GM19035 (cell line): ENCODE measurements around the gene MAP3K2.

Experiments
- ATAC-seq: cut with Tn5 transposase; IDR thresholded peaks from one replicate; pipeline ENCODE4 v1.9.1; 2021; ENCODE audit not compliant: unreplicated experiment

Gene MAP3K2

GRCh38 chr2:127408004-127408806 lies 20.4 kb upstream of the MAP3K2 start:
- peak; percentile 73 for ATAC-seq

GRCh38 chr2:127407661-127408003 lies 19.9 kb upstream of the MAP3K2 start:
- no peak for ATAC-seq

- no peak for ATAC-seq
Measured at GRCh38 chr2:127407091-127407490, 19.3 kb upstream of the MAP3K2 start.

- no peak for ATAC-seq
Measured at GRCh38 chr2:127406454-127406853, 18.7 kb upstream of the MAP3K2 start.

- no peak for ATAC-seq
Measured at GRCh38 chr2:127405255-127405610, 17.5 kb upstream of the MAP3K2 start.

DNA sequence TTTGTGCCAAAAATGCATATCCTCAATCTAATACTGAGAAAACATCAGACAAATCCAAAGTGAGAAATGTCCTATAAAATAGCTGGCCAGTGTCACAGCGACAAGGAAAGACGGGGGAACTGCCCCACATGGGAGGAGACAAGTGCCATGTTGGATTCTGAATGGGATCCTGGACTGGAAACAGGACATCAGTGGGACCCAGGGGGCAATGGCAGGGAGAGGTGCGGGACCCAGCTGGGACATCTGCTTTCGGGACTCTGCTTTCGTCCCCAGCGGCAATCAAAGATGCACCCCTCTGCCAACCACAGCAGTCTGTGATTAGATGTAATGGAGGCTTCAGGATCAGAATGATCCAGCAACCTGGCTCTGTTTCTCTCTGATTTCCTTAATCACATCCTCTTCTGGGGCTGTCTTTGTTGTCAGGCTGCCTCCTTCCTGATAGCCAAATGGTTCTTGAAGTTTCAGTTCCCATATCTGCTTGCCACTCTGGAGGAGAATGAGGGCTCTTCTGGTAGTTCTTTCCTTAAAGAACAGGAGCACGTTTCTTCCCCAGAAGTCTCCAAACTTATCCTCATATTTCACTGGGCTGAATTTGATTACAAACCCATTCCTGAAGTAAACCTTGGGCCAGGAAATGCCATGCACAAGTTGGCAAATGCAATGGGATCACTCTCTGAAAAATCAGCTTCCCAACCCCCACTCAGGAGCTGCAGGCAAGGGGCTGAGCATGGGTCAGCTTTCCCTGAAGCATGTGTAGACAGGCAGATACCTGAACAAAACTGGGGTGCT lies 16.9 kb upstream of the MAP3K2 start:
- no peak for ATAC-seq

DNA sequence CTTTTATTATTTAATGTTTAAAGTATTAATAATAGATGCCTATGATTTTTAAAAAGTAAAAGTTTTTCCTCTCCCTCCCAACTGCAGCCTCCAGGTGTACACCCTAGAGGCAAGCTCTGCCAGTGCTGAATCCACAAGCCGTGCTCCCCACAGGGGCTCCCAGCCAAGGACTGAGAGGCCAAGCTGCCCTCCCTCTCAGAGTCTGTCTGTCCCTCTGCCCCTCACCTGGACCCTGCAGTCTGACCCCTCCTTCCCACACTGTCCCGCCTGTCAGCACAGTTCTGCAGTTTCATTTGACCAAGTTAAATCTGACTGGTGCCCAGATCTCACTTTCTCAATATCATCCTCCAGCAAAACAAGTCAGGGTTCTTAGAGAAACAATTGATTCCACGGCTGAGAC lies 15.7 kb upstream of the MAP3K2 start:
- ATAC-seq: no peak

- no peak for ATAC-seq
Measured at GRCh38 chr2:127401757-127402695, 14.3 kb upstream of the MAP3K2 start.

- ATAC-seq: no peak
Measured at GRCh38 chr2:127400897-127401756, 13.4 kb upstream of the MAP3K2 start.

DNA sequence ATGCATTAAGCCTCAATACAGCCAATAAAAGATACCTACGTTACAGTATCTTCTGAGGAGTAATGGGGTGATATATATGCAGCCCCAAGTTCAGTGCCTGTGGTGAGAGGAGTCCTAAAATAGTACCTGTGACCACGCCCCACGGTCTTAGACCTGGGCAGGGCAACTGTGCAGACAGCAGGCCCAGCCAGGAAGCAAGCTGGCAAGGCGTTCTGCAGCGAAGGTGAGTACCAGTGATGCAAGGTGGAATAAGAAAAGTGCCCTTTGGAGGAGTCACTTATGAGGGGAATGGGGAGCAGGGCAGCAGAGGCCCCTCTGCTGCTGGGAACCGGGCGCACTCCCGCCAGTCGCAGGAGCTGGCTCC lies 12.7 kb upstream of the MAP3K2 start:
- no peak for ATAC-seq

GRCh38 chr2:127398239-127398590 lies 10.4 kb upstream of the MAP3K2 start:
- peak; percentile 89 for ATAC-seq

DNA sequence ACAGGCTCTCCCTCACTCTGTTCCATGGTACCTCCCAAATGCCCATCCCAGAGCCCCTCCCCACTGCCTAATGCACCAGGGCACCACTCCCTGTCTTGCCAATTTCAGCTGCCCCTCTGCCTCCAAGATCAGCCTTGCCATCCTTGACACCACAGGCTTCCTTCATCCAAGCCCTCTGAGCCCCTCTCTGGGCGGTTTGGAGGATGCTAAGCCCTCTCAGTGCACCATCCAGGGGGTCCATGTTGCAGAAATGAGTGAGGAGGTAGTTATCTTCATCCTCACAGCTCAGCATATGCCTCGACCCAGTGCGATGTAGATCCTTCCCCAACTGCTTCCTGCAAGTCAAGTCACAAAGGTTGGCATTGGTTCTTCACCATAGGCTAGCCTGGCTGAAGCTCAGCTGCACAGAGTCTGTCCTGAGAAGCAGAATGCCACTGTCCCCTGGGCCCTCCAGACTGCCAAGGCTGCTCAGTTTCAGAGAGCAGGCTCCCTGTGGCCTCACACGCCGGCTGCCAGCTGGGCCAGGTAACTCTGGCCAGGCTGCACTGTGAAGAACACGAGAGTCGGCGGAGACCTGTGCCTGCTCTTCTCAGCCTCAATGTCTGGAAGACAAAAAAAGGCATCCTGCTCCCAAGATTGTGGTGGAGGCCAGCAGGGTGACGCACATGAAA lies 9.9 kb upstream of the MAP3K2 start:
- no peak for ATAC-seq

DNA sequence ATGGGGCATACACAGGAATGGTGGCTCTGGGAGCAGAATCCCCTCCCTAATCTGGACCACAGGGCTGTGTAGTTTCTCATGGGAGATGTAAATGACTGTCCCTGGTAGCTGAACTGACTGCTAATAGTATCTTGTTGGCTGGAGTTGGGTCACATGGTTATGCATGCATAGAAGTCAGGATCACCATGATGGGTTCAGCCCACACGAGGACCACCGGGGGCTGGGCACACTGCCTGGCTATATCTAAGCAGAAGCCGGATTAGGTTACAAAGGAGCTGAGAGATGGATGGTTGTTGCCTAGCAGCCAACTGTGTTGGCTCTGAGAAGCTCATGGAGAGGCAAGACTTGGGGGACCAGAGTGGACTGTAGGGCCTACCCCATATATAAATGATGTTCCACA lies 6.7 kb upstream of the MAP3K2 start:
- ATAC-seq: no peak

GRCh38 chr2:127392828-127393578 lies 5.2 kb upstream of the MAP3K2 start:
- no peak for ATAC-seq

DNA sequence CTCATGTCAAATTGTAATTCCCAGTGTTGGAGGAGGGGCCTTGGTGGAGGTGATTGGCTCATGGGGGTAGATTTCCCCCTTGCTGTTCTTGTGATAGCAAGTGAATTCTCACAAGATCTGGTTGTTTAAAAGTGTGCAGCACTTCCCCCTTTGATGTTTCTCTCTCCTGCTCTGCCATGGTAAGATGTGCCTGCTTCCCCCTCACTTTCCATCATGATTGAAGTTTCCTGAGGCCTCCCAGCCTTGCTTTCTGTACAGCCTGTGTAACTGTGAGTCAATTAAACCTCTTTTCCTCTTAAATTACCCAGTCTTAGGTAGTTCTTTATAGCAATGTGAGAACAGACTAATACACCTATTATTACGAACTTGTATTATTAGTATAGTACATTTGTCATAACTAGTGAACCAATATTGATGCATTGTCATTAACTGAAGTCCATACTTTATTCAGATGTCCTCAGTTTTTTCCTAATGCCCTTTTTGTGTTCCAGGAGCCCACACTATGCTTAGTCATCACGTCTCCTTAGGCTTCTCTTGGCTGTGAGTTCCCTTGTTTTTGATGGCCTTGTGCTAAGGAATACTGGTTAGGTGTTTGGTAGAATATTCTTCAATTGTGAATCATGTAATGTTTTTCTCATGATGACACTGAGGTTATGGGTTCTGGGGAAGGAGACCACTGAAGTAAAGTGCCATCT lies 4.5 kb upstream of the MAP3K2 start:
- no peak for ATAC-seq

DNA sequence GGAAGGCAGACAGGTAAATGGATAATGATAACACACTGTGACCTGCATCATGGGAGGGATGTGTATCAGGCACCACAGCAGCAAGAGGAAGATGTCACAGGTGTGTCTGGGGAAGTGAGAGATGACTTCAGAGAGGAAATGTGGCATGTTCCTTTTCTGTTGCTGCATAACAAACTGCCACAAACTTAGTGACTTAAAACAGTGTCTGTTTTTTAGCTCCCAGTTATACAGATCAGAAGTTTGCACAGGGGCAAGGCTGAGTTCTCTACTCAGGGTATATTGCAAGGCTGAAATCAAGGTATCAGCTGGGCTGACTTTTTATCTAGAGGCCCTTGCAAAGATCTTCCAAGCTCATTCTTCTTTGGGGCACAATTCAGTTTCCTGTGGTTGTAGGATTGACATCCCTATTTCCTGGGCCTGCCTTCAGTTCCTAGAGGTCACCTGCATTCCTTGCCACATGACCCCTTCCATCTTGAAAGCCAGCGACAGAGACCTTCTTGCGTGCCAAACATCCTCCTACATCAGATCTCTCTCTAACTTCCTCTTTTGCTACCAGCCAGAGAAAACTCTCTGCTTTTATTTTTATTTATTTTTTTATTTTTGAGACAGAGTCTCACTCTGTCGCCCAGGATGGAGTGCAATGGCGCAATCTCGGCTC lies 2.1 kb upstream of the MAP3K2 start:
- ATAC-seq: no peak

DNA sequence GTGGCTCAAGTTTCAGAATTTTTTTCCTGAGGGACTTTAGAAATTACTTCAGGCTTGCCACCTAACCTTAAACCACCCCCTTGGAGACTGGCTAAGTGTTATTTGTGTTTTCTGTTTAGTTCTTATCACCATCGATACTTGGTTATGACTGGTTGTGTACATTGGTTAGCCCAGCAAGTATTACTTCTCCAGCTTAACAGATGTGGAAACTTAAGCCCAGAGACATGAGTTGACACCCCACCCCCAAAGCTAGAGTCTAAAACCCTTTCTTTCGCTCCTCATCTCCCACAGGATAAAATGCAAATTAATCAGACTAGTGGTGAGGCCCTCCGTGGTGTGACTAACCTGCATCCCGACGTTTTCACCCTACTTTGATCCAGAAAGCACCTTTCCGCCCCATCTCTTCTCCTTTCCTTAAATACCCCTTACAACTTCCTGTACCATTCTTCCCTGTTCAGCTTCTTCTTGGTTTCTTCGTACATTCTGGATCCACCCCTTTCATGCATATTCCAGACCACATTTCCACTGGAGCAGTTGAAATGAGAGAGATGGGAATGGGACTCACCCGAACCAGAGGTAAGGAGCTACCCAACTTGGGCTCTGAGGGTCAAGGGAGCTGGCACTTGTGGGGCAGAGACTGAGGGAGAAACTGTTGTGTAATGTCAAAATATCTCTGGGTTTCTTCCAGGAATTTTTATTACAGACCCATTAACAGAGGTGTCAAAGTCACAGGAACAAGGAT lies 819 bp upstream of the MAP3K2 start:
- peak; percentile 11 for ATAC-seq
